ENCODE data around the gene BHLHA9.

DNA sequence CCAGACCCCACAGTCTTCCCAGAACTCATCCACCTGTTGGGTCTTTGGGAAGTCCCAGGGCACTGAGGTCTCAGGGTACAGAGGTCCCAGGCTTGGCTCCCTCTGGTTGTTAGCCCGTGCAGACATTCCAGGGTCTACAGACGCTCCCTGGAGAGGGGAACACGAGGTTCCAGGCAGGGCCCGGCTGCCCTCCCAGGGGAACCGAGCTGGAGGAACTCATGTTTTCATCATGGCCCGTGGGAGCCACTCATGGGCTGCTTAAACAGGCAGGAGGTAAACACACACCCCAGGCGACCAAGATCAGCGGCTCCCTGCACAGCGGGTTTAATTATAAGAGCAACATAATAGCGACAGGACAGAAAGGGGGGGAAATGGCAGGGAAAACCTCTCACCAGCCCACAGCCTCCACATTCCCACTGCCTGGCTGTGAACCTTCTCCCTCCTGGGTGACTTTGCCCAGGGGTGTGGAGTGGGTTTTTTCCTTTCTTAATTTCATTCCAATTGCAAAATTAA, 45.7 kb downstream of the BHLHA9 start:
- TF ChIP-seq RARB (CRISPR knock-in tag; IDR thresholded peaks at IDR 0.05) (no peak), ZFP30 (CRISPR knock-in tag; IDR thresholded peaks at IDR 0.05) (no peak), ARNTL (CRISPR knock-in tag; IDR thresholded peaks at IDR 0.05; ENCODE audit: borderline replicate concordance, low read depth) (no peak), TCF4 (CRISPR knock-in tag; IDR thresholded peaks at IDR 0.05; ENCODE audit: borderline replicate concordance) (no peak), ZNF70 (CRISPR knock-in tag; IDR thresholded peaks at IDR 0.05) (no peak), OSR1 (CRISPR knock-in tag; IDR thresholded peaks at IDR 0.05) (no peak), BACH2 (CRISPR knock-in tag; IDR thresholded peaks at IDR 0.05; ENCODE audit: borderline replicate concordance) (no peak), ZC3H10 (CRISPR knock-in tag; IDR thresholded peaks at IDR 0.05) (no peak), TOX (CRISPR knock-in tag; IDR thresholded peaks at IDR 0.05; ENCODE audit: borderline replicate concordance) (no peak)
- TF ChIP-seq, protein P1, sequence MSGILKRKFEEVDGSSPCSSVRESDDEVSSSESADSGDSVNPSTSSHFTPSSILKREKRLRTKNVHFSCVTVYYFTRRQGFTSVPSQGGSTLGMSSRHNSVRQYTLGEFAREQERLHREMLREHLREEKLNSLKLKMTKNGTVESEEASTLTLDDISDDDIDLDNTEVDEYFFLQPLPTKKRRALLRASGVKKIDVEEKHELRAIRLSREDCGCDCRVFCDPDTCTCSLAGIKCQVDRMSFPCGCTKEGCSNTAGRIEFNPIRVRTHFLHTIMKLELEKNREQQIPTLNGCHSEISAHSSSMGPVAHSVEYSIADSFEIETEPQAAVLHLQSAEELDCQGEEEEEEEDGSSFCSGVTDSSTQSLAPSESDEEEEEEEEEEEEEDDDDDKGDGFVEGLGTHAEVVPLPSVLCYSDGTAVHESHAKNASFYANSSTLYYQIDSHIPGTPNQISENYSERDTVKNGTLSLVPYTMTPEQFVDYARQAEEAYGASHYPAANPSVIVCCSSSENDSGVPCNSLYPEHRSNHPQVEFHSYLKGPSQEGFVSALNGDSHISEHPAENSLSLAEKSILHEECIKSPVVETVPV (CRISPR knock-in tag; IDR thresholded peaks at IDR 0.05), result no peak
- TF ChIP-seq, protein P2, sequence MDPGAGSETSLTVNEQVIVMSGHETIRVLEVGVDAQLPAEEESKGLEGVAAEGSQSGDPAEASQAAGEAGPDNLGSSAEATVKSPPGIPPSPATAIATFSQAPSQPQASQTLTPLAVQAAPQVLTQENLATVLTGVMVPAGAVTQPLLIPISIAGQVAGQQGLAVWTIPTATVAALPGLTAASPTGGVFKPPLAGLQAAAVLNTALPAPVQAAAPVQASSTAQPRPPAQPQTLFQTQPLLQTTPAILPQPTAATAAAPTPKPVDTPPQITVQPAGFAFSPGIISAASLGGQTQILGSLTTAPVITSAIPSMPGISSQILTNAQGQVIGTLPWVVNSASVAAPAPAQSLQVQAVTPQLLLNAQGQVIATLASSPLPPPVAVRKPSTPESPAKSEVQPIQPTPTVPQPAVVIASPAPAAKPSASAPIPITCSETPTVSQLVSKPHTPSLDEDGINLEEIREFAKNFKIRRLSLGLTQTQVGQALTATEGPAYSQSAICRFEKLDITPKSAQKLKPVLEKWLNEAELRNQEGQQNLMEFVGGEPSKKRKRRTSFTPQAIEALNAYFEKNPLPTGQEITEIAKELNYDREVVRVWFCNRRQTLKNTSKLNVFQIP (CRISPR knock-in tag; IDR thresholded peaks at IDR 0.05; ENCODE audit: borderline replicate concordance, low read depth), result no peak
- TF ChIP-seq, protein P3, sequence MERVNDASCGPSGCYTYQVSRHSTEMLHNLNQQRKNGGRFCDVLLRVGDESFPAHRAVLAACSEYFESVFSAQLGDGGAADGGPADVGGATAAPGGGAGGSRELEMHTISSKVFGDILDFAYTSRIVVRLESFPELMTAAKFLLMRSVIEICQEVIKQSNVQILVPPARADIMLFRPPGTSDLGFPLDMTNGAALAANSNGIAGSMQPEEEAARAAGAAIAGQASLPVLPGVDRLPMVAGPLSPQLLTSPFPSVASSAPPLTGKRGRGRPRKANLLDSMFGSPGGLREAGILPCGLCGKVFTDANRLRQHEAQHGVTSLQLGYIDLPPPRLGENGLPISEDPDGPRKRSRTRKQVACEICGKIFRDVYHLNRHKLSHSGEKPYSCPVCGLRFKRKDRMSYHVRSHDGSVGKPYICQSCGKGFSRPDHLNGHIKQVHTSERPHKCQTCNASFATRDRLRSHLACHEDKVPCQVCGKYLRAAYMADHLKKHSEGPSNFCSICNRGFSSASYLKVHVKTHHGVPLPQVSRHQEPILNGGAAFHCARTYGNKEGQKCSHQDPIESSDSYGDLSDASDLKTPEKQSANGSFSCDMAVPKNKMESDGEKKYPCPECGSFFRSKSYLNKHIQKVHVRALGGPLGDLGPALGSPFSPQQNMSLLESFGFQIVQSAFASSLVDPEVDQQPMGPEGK (CRISPR knock-in tag; IDR thresholded peaks at IDR 0.05; ENCODE audit: borderline replicate concordance), result no peak
- TF ChIP-seq, protein P4, sequence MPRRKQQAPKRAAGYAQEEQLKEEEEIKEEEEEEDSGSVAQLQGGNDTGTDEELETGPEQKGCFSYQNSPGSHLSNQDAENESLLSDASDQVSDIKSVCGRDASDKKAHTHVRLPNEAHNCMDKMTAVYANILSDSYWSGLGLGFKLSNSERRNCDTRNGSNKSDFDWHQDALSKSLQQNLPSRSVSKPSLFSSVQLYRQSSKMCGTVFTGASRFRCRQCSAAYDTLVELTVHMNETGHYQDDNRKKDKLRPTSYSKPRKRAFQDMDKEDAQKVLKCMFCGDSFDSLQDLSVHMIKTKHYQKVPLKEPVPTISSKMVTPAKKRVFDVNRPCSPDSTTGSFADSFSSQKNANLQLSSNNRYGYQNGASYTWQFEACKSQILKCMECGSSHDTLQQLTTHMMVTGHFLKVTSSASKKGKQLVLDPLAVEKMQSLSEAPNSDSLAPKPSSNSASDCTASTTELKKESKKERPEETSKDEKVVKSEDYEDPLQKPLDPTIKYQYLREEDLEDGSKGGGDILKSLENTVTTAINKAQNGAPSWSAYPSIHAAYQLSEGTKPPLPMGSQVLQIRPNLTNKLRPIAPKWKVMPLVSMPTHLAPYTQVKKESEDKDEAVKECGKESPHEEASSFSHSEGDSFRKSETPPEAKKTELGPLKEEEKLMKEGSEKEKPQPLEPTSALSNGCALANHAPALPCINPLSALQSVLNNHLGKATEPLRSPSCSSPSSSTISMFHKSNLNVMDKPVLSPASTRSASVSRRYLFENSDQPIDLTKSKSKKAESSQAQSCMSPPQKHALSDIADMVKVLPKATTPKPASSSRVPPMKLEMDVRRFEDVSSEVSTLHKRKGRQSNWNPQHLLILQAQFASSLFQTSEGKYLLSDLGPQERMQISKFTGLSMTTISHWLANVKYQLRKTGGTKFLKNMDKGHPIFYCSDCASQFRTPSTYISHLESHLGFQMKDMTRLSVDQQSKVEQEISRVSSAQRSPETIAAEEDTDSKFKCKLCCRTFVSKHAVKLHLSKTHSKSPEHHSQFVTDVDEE (CRISPR knock-in tag; IDR thresholded peaks at IDR 0.05), result no peak

Data from SK-N-SH treated with all-trans-retinoic acid at 6 μM for 48 hours (cell line).